GM19239 (cell line): ENCODE data around the gene PIGV.

Experiments
- DNase-seq: peaks from one replicate; pipeline ENCODE4 v3.0.0; 2011; ENCODE audit warnings: low spot score; ENCODE audit not compliant: insufficient read length
- FAIRE-seq: peaks from 2 replicates; lab custom pipeline; 2011; peaks lifted over from hg19 to GRCh38; lab: Jason Lieb, UNC

PIGV gene

GRCh38 chr1:26787706-26788514 lies at the start of gene PIGV:
PIGV (plus strand) TSS chr1:26787950; CDS start chr1:26790816, 2,866 bp downstream.
- FAIRE-seq (no peak), DNase-seq (peak; percentile 69)

DNA sequence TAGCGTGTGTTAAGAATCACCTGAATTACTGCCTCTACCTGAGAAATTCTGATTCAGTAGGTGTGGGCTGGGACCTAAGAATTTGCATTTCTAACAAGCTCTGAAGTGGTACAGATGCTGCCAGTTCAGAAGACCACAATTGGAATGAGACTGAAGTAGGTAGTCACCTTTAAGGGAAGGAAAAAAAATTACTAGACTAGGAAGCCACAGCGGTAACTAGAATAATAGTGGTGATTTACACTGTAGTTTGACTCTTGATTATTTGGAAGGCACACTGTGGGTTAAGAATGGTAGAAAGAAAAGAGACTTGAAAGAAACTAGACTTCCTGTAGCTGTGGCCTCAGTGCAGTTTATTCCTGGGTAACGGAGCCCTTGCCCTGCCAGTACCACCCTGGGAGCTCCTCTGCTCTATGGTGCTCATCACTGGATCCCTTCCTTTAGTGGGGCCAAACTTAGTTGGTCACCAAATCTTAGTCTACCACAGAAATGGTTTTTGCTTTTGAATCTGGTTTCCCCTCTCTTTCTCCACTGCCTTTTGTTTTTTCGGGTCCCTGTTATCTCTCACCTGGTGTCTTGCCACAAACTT lies 48.3 kb upstream of the PIGV start:
- DNase-seq (no peak), FAIRE-seq (peak; percentile 59)

DNA sequence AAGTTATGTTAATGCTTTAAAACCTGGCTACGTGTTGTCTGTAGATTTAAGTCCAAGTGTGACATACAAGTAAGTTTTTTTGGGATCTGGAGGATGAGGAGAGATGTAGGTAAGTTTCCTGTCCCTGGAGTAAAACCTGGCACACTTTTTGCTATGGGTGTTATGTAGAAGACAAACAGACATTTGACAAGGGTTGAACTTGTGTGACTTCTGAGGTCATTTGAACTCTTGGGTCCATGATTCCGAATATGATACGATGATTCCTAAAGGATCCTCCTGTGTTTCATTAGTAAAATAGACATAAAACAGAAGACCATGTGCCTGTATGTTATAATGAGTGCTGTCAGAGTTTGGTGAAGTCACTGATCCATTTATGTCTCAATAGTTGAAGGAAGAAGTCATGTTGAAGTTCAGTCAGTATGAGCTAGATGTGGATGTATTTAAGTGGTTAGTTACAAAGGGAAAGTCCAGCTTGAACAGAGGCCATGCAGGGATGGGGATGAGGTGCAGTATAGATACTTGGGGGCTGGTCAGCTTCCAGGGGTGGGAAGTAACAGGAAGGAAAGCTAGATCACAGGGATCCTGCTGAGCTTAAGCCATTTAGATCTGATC lies 47.6 kb upstream of the PIGV start:
- peak; percentile 91 for FAIRE-seq
- no peak for DNase-seq

GRCh38 chr1:26740952-26741351 lies 46.8 kb upstream of the PIGV start:
- no peak for DNase-seq
- no peak for FAIRE-seq

DNA sequence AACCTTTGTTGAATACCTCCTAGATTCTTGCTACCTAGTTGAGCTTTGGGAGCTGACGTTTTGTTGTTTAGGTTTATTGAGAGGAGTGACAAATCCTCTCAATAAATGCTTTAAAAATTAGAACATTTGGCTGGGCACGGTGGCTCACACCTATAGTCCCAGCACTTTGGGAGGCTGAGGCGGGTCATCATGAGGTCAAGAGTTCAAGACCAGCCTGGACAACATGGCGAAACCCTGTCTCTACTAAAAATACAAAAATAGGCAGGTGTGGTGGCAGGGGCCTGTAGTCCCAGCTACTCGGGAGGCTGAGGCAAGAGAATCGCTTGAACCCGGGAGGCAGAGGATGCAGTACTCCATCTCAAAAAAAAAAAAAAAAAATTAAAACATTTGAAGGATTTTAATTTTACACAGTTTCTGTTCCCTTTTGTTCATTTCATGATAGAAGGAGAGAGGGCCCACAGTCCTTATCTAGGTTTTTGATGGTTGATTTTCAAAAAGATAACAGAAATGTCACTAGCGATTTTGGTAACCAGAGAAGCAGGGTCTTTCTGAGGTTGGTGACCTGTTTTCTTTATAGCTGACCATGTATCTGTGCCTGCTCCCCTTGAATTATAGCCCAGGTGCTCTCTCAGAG lies 44.2 kb upstream of the PIGV start:
- DNase-seq = no peak
- FAIRE-seq = no peak

- FAIRE-seq (peak; percentile 100), DNase-seq (peak; percentile 70)
Observed at GRCh38 chr1:26744075-26744959, 43.4 kb upstream of the PIGV start.

DNA sequence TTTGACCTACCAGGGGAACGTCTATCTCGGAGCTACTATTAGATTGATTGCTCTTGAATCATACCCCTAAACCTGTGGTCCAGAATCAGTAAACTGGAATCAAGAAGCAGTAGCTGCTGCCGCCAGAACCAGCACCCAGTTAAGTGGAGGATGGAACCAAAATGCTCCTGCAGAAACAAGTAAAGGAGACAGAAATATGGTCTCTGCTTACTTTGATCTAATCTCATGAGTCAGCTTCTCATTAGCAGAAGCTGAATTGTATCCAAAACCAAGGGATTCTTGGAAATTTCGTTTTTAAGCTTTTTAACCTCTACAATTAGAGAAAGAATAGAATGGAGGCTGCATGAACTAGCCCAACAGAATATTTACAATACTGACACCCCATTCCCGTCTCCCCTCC lies 42.6 kb upstream of the PIGV start:
- FAIRE-seq = peak; percentile 48
- DNase-seq = no peak

- FAIRE-seq (no peak), DNase-seq (no peak)
Observed at GRCh38 chr1:26747048-26747447, 40.7 kb upstream of the PIGV start.

DNA sequence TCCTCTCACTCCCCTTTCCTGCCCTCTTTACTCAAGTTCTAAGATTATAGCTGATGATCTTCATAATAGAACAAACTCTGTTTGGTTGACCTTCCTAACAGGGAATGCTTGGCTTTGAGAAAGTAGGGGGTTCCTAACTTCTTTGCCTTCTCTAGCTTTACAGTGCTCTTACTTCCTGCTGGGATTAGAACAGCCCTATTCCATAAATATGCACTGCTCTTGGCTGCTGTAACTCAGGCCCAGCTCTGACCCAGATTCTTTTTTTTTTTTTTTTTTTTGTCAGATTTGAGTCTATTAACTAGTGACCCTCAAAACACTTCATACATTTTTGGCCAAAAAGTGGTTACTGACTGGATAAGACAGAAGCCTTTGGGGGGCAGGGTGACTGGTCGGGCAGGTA lies 39.4 kb upstream of the PIGV start:
- no peak for FAIRE-seq
- DNase-seq = no peak

- no peak for FAIRE-seq
- DNase-seq = no peak
Observed at GRCh38 chr1:26749458-26749857, 38.3 kb upstream of the PIGV start.

- no peak for DNase-seq
- FAIRE-seq = no peak
Observed at GRCh38 chr1:26750428-26750827, 37.3 kb upstream of the PIGV start.

DNA sequence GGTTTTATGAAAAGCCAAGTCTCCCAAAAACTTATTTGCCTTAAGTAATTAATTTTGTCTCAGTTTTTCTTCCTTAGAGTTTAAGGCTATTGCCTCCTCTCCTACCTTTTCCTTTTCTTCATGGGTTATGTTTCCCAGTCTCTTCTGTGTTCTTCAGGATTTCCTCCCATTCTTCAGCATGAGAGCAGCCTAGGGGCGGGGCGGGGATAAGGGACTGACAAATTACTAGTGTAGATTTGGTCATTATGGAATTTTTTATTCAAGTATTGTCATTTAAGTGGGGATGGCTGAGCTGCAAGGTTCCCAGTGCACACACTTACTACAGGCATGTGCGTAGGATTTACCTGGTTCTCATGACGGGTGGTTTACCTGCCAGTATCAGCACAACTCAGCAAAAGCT lies 35.2 kb upstream of the PIGV start:
- no peak for DNase-seq
- no peak for FAIRE-seq

GRCh38 chr1:26754086-26754874 lies 33.5 kb upstream of the PIGV start:
- FAIRE-seq (no peak), DNase-seq (no peak)

- DNase-seq (no peak), FAIRE-seq (no peak)
Observed at GRCh38 chr1:26758358-26758757, 29.4 kb upstream of the PIGV start.

DNA sequence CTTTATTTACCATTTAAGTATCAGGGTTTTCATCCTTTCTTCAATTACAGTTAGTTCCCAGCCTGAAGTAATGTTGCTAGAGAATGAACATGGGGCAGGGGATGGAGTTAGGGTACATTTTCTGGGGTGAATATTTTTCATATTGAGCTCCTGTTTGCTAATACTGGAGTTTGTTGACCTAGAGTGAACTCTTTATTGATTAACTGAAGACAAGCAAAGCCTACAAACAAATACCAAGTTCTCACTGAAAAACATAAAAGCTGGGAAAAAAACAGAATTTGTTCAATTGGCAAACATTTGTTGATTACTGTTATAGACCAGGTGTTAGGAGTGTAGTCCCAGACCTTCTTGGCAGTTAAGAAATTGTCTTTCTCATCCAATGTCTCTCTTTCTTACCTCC lies 28.2 kb upstream of the PIGV start:
- DNase-seq (no peak), FAIRE-seq (no peak)

GRCh38 chr1:26761217-26761616 lies 26.5 kb upstream of the PIGV start:
- DNase-seq (no peak), FAIRE-seq (no peak)

DNA sequence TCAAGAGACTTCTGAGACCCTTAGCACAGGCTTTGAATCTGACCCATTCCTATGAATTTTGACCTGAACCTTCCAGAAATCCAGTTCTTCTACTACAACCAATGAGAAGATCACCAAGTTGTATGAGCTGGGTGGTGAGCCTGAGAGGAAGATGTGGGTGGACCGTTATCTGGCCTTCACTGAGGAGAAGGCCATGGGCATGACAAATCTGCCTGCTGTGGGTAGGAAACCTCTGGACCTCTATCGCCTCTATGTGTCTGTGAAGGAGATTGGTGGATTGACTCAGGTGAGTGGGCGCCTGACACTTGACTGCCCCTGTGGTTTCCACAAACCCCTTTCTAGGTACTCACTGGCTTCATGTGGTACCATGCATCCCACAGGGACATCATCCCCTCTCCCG lies 20.0 kb upstream of the PIGV start:
- FAIRE-seq = no peak
- DNase-seq = no peak

GRCh38 chr1:26768755-26769154 lies 19.0 kb upstream of the PIGV start:
- FAIRE-seq (no peak), DNase-seq (no peak)

DNA sequence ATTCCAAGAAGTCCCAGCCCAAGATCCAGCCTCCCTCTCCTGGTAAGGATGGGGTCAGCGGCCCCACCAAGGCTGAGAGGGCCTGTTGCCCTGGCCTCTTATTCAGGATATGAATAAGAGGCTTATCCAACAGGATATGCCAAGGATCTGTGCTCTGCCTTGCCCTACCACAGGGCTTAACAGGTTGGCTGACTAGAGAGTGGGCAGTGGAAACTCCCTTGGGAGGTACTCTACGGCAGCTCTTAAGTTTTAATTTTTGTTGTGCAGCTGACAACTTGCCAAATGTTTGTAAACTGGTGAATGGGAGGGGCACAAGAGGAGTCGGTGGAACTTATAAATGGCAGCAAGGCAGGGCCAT lies 16.5 kb upstream of the PIGV start:
- FAIRE-seq (no peak), DNase-seq (no peak)
